GM21737 (cell line): Measurements from ENCODE around the gene ZNF777.
"Not testable (repeated sequence)": the region's sequence is repeated elsewhere in the genome, so short reads cannot be mapped to it uniquely, and the experiment has no call there.

ENCODE experiments used
- ATAC-seq: cut with Tn5 transposase; IDR thresholded peaks from one replicate; pipeline ENCODE4 v1.9.1; 2021; ENCODE audit warnings: mild to moderate bottlenecking, moderate library complexity; ENCODE audit not compliant: unreplicated experiment

The ZNF777 gene

GRCh38 chr7:149455175-149455950, 5.5 kb downstream of the ZNF777 start:
- ATAC-seq: no peak

DNA sequence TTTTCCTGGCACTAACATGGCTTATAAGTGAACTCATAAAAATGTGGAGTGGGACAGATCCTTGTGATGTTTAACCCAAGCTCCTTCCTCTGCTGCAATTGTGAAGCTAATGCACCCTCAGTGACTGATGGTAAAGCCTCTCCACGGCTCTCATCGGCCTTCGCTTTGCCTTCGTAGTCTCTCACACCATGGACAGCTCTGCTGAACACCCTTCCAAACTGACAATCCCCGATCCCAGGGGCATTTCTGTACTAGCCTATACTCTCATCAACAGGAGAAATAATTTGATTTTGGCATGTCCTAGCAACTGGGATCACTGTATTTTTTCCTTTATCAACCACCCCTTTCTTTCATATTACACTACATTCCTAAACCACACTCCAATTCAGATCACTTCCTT, 6.1 kb downstream of the ZNF777 start:
- ATAC-seq: no peak

DNA sequence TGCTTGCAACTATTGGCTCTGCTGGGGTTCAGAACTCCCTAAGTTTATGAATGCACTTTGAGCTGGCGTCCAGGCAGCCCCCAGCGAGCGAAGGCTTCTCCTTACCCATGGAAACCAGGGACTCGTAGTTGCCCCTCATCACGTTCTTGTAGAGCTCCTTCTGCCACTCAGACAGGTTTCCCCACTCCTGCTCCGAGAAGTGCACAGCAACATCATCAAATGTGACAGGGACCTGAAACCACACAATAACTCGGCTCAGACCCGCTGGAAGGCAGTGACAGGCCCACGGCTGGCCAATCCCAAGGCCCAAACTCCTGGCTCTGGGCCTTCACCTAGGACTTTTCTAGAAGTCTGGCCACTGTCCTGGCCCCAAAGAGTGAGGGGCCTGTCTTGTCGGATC, 6.9 kb downstream of the ZNF777 start:
- ATAC-seq: no peak

- ATAC-seq: no peak
Observed at GRCh38 chr7:149450821-149451220, 10.0 kb downstream of the ZNF777 start.

- no peak for ATAC-seq
Observed at GRCh38 chr7:149449897-149450296, 11.0 kb downstream of the ZNF777 start.

DNA sequence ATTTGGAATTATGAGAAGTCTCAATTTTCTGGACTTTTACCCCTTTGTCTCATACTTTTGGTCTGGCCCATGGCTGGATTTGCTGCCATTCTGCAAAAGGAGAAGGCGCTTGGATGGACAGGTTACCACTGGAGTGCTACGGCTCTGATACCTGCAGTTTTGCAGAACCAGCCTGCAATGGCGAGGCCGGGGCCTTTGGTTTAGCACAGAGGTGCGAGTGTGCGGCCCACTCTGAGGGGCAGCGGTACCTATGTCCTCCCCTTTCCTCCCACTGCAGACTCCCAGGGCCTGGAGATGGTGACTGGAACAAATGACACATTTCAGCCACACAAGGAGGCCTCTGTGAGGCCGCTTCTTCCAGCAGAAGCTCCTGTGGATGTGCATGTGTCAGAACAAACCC, 11.9 kb downstream of the ZNF777 start:
- no peak for ATAC-seq

DNA sequence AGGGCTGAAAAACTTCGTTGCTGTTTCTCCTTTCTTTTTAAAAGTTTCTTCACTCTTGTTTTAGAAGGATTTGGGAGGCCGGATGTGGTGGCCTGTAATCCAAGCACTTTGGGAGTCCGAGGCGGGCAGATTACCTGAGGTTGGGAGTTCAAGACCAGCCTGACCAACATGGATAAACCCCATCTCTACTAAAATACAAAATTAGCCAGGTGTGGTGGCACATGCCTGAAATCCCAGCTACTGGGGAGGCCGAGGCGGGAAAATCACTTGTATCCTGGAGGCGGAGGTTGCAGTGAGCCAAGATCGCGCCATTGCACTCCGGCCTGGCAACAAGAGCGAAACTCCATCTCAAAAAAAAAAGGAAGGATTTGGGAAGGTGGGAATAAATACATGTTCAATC, 14.8 kb downstream of the ZNF777 start:
- ATAC-seq: not testable (repeated sequence)

DNA sequence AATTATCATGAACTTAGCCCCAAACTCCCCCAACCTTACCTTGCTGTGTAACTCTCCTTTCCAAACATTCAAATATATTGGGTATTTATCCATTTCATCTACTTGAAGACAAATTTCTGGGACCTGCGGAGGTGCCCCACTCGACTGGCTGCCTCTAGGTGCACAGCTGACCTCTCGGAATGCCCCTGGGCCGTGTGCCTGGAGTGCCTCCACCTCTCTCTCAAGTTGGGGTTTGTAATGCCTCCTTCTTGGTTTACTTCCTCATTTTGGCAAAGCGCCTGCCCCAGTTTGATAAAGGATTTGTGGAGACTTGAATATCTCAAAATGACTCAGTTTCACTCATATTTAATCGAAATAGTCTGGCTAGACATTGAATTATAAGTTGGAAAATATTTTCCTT, 16.6 kb downstream of the ZNF777 start:
- ATAC-seq: no peak

DNA sequence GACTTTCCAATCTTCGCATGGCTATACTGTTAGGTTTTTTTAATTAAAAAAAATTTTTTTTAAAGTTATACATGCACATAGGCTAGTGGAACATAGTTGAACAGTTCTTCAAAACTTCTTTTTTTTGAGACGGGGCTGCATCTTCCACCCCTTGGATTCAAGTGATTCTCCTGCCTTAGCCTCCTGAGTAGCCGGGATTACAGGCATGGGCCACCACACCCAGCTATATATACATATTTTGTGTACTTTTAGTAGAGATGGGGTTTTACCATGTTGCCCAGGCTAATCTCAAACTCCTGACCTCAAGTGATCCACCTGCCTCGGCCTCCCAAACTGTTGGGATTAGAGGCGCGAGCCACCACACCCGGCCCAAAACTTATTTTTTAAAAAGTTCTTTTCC, 17.3 kb downstream of the ZNF777 start:
- no peak for ATAC-seq

GRCh38 chr7:149442924-149443323, 17.9 kb downstream of the ZNF777 start:
- no peak for ATAC-seq

GRCh38 chr7:149440222-149440621, 20.6 kb downstream of the ZNF777 start:
- no peak for ATAC-seq

- no peak for ATAC-seq
Observed at GRCh38 chr7:149436358-149436757, 24.5 kb downstream of the ZNF777 start.

- ATAC-seq: no peak
Observed at GRCh38 chr7:149433124-149433523, 27.7 kb downstream of the ZNF777 start.

DNA sequence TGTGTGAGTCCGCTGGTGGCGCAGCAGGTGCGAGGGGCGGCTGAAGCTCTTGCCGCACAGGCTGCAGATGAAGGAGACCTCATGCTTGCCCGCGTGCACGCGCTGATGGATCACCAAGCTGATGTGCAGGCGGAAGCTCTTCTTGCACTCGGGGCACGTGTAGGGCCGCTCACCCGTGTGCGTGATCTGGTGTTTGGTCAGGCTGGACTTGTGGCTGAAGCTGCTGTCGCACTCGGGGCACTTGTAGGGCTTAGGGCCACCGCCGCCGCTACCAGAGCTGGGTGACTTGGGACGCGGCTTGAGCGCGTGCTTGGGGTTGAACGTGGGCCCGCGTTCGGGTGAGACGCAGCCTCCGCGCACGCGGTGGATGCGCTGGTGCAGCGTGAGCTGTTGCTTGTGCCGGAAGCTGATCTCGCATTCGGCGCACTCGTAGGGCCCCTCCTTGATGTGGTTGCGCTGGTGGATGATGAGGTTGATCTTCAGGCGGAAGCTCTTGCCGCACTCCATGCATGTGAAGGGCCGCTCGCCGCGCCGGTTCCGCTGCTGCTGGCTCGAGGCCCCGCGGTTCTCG, 28.7 kb downstream of the ZNF777 start:
- no peak for ATAC-seq

- no peak for ATAC-seq
Observed at GRCh38 chr7:149431486-149432120, 29.3 kb downstream of the ZNF777 start.

- ATAC-seq: no peak
Observed at GRCh38 chr7:149430192-149430591, 30.7 kb downstream of the ZNF777 start.

- ATAC-seq: no peak
Observed at GRCh38 chr7:149427893-149428292, 33.0 kb downstream of the ZNF777 start.

DNA sequence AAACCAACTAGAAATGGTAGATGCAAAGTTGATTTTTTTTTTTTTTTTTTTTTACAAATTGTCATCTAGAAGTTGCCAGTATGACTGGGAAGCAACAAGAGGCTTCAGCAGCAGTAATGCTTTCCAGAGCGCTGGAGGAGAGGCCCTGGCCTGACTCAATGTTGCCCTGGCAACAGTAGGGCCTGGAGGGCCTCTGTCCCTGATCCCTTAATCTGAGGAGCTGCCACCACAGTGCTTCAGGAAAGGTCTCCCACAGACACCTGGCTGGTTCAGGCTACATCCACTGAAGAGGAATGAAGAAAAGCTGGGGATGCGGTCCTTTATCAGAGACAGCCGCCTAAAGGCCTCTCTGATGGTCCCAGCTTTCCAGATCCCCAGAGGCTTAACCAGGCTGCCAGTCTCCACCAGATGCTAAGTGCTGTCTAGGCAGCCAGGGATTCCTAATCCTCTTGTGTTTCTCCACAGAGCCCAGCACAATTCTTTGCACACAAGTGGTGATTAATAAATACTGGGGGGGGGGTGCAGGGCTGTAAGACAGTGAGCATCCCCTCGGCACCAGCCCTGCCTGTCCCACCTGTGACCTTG, 33.7 kb downstream of the ZNF777 start:
- no peak for ATAC-seq

- no peak for ATAC-seq
Observed at GRCh38 chr7:149423449-149424110, 37.3 kb downstream of the ZNF777 start.

DNA sequence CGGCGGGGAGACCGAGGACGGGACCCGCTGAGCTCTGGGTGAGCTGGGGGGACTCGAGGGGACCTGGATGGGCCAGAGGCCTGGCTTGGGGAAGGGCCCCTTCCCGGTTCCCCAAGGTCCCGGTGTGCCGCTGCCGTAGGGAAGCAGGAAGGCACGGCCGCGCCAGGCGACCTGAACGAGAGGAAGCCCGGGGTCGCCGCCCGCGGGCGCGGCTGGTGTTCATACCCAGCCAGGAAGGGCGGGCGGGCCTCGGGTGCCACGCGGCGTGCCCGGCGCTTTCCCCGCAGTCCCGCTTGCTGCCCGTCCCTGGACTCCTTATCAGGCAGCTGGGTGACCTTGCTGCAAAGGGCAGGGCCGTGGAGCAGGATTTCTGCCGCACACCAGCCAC, 38.0 kb downstream of the ZNF777 start:
- ATAC-seq: peak; percentile 13

DNA sequence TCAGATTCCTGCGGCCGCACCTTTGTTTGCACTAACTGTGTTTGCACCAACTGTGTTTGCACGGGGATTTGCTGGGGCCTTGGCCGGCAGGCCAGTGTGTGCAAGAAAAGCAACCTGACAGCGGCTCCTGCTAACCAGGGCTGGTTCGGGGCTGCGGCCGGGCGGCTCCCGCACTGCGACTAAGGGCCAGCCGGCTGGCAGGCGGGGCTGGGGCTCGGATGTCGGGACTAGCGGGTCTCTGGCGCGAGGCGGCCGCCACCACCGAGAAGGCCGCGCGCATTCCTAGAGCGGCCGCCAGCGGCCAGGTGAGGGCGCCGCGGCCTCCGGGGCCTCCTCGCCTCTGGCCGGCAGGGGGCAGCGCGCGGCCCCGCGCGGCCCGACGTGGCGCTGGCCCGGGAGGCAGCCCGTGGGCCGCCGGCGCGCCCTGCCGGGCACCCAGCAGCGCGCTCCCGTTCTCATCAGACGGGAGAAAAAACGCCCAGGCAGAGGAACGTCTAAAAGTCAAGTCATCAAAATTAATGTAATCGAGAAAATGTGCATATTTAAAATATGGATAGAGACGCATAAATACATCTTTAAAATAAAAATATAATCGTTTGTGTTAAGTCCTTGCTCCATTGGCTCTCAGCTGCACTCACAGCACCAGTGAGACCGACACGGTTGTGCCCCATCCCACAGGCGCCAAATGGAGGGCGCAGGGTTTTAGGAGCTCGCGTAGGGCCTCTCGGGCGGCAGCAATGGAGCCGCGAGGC, 38.5 kb downstream of the ZNF777 start:
- peak; percentile 97 for ATAC-seq
